Testis (tissue), 2 donors: ENCODE data around the gene GRM2.

Experiments
- CTCF ChIP-seq, 3 experiments: fragments of 450-650 bp in 2 of 3; fragments of 200-600 bp in 1 of 3; sonication (generic) in 1 of 3; IDR thresholded peaks; one replicate each; pipeline ENCODE4 v1.5.1; 2016 to 2019; ENCODE audit warnings: antibody characterized with exemption in 3 of 3, mild to moderate bottlenecking in 2 of 3, moderate library complexity in 1 of 3
- POLR2A ChIP-seq: fragments of 450-650 bp; IDR thresholded peaks from one replicate; pipeline ENCODE4 v1.6.1; 2017; ENCODE audit warnings: antibody characterized with exemption, mild to moderate bottlenecking, moderate library complexity

GRCh38 chr3:51670823-51671733, 35.8 kb upstream of the GRM2 start, which contains the start of gene TEX264:
- no peak for TF ChIP-seq CTCF (IDR thresholded peaks at IDR 0.05)
- peak; percentile 37 for TF ChIP-seq POLR2A
